GM19035 (cell line): ENCODE measurements around the gene BTBD17.

ENCODE experiments used
- ATAC-seq: cut with Tn5 transposase; IDR thresholded peaks from one replicate; pipeline ENCODE4 v1.9.1; 2021; ENCODE audit not compliant: unreplicated experiment

Gene BTBD17

DNA sequence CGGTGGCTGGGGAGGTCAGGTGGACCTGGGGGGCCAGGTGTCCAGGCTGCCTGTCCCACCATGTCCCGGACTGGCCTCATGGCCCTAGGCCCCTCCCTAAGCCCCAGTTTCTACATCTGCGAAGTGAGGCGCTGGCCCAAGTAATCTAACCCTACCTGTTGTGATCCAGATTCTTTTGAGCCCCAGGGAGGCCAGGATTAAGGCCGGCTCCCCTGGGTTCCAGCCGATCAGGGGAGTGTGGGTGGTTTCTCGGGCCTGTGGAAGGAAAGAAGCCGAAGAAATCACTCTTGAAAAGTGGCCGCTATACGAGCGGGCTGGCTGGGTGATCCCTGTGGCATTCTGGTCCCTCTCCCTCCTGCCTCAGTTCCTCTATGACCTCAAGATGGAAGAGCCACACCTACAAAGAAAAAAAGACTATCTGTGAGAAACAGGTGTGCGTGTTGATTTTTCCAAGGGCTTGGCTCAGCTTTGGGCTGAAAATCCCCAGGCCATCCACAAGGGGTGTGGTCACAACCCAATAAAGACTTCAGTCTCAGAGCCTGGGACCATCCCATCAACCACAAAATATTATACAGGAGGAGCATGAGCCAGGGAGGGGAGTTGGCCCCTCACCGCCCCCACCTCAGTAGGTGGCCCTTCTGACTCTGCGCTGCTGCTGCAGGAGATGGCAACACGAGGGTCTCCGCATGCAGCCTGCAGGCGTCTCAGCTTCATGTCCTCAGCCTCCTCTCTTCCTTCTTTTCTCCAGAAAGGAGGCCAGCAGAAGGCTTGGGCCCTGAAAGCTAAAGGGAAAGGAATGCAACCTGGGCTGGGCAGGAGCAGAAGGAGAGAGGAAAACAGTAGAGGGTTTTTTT lies 25.9 kb upstream of the BTBD17 start:
- no peak for ATAC-seq

DNA sequence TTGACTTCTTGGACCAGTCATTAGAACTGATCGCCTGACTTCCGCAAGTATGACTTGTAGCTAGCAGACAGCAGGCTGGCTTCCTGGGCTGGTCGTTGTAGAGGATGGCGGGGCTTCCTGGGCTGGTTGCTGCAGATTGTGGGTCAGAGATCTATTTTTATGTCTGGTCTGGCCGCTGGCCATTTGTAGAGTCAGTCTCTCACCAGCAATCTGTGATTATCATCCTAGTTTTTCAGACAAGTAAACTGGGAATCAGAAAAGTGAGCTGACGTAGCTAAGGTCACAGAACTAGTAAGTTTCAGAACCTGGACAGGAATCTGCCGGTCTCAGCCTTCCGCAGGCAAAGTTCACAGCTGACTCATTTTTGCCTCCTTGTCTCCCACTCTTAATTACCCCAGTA lies 24.7 kb upstream of the BTBD17 start:
- ATAC-seq = no peak

DNA sequence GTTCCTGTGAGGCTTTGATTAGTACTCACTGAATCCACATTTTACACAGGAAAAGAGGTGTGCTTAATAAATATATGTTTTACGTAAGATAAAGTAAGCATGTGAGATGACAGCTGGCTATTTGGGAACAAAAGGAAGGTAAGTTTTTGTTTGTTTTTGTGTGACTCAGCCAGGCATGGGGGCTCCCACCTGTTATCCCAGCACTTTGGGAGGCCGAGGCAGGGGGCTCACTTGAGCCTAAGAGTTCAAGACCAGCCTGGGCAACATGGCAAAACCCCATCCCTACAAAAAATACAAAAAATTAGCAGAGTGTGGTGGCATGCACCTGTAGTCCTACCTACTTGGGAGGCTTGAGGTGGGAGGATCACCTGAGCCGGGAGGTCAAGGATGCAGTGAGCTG lies 23.5 kb upstream of the BTBD17 start:
- ATAC-seq = no peak

DNA sequence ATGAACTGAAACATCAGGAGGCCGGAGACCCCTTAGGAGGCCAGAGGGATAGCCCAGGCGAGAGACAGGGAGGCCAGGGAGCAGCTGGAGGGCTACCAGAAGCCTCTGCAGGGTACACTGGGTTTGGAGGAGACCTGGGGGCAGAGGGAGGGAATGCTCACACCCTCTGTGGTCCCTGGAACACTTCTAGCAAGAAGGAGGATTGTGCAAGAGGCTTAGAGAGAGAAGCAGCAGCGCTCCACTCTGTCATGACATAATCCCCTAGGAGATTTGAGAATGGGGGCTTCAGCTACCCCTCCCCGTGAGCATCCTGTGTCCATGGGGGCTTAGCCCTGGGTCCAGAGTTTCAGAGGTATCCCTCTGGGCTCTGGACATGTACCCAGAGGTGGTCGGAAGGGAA lies 21.5 kb upstream of the BTBD17 start:
- ATAC-seq = no peak

DNA sequence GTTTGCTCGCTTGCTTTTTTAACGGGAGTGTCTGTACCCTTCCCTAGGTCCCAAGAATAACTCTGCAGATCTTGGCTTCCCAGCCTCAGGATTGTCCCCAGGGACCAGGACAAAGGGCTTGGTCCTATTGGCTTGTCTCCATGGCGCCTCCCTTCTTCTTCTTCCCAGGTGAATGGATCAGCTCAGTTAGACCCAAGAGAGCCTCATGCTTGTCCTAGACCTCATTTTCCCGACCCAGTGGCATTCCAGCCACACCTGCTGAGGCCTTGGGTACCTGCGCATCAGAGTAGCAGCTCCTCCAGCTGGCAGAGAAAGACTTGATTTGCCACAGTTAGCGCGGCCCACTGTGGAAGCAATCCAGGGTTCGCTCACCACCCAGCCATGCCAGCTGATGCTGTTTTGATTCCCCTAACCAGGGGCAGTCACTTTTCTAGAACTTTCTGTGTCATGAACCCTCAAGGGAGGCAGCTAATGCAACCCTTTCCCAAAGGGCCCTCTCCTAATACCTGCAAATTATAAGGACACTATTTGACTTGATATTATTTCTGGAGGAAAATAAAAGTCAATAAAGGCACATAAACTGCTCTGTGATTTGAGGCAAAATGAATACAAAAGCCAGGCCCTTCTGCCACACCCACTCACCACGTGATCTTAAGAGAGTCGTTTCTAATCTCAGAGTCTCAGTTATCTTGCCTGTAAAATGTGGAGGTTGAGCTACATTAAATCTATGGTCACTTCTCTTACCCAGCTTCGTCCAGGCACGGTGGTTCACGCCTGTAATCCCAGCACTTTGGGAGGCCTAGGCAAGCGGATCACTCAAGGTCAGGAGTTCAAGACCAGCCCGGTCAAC lies 19.5 kb upstream of the BTBD17 start:
- no peak for ATAC-seq

DNA sequence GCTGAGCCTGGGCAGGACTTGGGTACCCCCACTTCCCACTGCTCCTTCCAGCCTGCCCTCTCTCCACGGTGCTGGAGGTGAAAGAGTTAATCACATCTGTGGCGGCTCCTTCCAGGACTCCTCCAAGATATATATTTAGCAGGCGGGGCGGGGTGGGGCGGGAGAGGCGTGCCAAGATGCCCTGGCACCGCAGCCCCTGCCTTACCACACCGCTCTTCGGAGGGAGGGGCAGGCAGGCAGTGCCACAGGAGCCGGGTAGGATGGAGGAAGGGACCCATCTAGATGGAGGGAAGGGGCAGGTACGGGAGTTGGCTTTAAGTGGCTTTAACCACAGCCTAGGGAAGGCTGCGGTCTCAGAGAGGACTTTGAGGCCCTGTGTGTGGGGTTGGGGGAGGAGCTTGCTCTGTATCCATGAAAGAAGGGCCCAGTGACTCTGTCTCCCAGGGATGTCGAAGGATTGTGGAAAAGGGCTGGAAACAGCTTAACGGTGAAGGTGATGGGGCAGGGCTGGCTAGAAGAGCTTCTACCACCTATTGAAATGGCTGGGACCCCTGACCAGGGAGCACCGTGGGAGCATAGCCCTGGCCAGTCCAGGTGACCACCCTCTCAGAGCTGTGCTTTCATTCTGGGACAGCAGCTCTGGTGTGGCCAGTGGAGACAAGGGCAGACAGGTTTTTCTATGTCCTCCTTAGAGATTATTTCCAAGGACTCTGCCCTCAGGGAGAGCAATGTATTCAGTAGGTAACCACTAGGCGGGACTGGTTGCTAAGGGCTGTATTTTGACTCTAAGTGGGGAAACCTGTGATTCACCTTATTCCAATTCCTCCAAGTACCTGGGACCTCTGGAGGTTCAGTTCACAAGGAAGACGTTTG lies 18.7 kb upstream of the BTBD17 start:
- ATAC-seq = no peak

- peak; percentile 59 for ATAC-seq
Measured at GRCh38 chr17:74379495-74380085, 17.9 kb upstream of the BTBD17 start.

GRCh38 chr17:74374858-74375257 lies 13.2 kb upstream of the BTBD17 start:
- ATAC-seq = no peak

GRCh38 chr17:74373838-74374606 lies 12.4 kb upstream of the BTBD17 start:
- ATAC-seq = no peak

- ATAC-seq = no peak
Measured at GRCh38 chr17:74372426-74372825, 10.8 kb upstream of the BTBD17 start.

DNA sequence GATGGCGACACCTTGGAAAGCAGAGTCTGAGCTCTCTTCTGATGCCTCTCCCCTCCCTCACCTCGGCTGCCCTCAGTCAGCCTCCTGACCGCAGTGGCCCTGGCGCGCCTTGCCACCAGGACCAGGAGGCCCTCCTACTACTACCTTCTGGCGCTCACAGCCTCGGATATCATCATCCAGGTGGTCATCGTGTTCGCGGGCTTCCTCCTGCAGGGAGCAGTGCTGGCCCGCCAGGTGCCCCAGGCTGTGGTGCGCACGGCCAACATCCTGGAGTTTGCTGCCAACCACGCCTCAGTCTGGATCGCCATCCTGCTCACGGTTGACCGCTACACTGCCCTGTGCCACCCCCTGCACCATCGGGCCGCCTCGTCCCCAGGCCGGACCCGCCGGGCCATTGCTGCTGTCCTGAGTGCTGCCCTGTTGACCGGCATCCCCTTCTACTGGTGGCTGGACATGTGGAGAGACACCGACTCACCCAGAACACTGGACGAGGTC lies 10.0 kb upstream of the BTBD17 start:
- no peak for ATAC-seq

DNA sequence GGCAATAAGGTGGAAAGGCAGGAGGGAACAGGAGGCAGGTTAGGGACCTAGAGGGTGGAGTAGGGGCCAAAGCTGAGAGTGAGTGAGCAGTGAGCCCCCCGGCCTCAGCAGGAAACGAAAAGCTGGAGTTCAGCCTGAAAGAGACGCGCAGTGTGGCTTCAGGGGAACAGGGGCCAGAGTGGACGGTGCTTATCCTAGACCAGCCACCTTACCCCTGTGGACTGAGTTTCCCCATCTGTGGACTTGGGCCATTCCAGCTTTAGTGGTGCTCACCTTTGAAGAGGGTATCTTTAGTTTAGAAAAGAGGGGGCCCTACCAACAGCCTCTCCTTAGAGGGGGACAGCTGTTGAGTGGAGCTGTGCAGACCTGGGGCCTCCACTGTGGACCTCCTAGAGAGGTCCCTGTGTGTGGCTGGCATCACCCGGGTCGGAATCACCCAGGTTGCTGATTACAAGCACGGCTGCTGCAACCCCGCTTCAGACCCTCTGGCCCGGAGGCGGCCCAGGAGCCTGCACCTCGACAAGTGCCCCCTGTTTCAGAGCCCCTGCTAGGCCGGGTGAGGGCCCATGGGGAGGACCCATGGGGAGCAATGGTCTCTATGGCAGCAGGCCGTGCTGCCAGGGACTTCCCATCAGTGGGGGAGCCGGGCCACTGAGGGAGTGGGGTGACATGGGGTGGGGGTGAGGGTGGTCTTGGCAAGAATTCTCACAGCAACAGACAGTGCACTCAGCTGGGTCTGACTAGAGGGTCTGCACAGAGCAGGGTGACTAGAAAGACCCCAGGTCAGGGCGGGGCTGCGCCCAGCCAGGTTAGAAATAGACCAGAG lies 8.2 kb upstream of the BTBD17 start:
- ATAC-seq = no peak

- no peak for ATAC-seq
Measured at GRCh38 chr17:74369221-74369620, 7.6 kb upstream of the BTBD17 start.

DNA sequence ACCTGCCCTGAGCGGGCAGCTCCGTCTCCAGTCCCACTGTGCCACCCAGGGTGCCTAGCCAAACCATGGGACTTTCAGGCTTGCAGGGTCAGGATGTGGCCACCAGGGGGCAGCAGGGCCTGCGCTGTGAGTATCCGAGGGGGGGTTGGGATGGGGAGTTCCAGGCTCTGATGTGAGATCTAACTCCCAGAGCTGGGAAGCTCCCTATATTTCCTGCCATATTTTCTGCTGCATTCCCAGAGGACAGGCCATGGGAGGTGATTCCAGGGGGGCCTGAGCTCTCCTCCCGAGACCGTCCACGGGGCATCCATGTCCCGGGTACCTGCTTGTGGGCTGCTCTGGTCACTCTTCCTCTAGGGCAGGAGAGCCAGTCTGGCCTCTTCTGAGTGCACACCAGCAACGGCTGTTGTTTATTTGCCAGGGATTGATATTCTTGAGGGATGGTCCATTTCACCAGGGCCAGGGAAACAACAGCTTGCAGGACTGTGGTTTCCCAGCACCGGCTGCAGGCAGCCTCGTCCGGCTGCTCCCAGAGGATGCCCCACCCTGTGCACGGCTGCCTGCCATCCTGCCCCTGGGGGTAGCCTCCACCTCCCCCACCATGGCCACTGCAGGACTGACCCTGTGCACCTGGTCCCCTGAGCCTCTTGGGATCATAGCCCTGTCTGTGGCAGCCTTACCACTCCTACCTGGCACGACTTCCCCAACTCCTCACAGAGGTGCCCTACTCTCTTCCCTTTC lies 6.8 kb upstream of the BTBD17 start:
- ATAC-seq = no peak

DNA sequence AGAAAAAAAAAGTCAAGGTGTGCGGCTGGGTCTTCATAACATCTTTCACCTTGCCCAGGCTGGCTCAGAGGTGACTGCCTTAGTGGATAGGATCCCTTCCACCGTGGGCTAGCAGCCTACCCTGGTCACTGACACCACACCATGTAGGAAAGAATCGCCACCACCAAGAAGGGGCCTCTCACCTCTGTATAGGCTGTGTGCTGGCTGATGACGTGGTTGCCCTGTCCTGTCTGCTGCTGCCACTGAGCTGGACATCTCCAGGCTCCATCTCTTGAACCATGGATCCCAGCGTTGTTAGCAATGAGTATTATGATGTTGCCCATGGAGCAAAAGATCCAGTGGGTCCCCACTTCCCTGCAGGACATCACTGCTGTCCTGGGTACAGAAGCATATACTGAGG lies 5.5 kb upstream of the BTBD17 start, which contains the start of gene GPR142:
TSS of gene GPR142 (plus strand) at position 301 of the 400 bp plus-strand sequence. CDS start 2,035 bp downstream, outside the sequence.
- no peak for ATAC-seq

DNA sequence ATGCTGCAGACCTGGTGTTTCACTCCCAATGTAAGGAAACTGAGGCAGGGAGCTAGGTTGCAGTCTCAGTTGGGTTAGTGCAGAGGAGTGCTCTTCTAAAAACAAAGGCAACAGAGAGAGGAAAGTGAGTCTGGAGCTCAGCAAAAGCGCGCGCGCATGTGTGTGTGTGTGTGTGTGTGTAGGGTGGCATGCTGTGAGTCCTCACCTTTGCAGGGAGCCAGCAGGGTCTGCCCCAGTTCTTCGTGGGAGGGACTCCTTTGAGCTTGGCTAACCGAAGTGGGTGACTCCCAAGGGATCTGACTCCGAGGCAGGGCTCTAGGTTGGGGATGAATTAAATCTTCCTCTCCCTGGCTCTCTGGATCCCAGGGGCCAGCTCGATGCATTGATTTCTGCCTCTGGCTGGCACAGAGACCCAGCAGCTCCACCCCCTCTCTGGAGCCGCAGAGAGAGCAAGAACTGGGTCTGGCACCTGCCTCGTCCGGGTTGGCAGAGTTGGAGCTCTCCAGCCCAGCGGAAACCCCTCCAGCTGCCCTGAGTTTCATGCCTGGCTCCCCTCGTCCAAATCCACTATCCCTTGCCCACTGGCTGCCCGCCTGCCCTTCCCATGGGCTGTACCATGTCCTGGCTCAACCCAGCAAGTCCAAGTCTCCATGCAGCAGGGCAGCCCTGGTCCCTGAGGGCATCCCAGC lies 1.3 kb upstream of the BTBD17 start:
- no peak for ATAC-seq

- ATAC-seq = no peak
Measured at GRCh38 chr17:74362069-74362405, 369 bp upstream of the BTBD17 start.

GRCh38 chr17:74360899-74361229 lies 804 bp downstream of the BTBD17 start:
- no peak for ATAC-seq
